Activated naive CD4-positive, alpha-beta T cell treated with anti-CD3 and anti-CD28 coated beads, Interleukin-2, amount 50 U/mL, for 16 hours (primary cell): ENCODE data around the gene RADIL.

Source experiments
- DNase-seq: peaks from one replicate; pipeline ENCODE4 v3.0.0-alpha.2; 2020

RADIL gene

GRCh38 chr7:4849390-4849789 is 34.1 kb downstream of the RADIL start:
- DNase-seq = no peak

- DNase-seq = no peak
These were observed 37.8 kb downstream of the RADIL start for GRCh38 chr7:4845740-4846142.

GRCh38 chr7:4842319-4843064 is 41.0 kb downstream of the RADIL start:
- no peak for DNase-seq

GRCh38 chr7:4841836-4842235 is 41.7 kb downstream of the RADIL start:
- no peak for DNase-seq

GRCh38 chr7:4841007-4841784 is 42.3 kb downstream of the RADIL start:
- no peak for DNase-seq

GRCh38 chr7:4840079-4840501 is 43.4 kb downstream of the RADIL start:
- no peak for DNase-seq

GRCh38 chr7:4838626-4839334 is 44.7 kb downstream of the RADIL start:
- DNase-seq = no peak

GRCh38 chr7:4837803-4838625 is 45.5 kb downstream of the RADIL start:
- no peak for DNase-seq

- no peak for DNase-seq
These were observed 46.3 kb downstream of the RADIL start for GRCh38 chr7:4837041-4837802.

- DNase-seq = no peak
These were observed 47.3 kb downstream of the RADIL start for GRCh38 chr7:4836206-4836661.

GRCh38 chr7:4835398-4836205 is 47.9 kb downstream of the RADIL start:
- DNase-seq = no peak

GRCh38 chr7:4834601-4835397 is 48.7 kb downstream of the RADIL start:
- DNase-seq = no peak

- no peak for DNase-seq
These were observed 49.6 kb downstream of the RADIL start for GRCh38 chr7:4833691-4834600.

- no peak for DNase-seq
These were observed 50.3 kb downstream of the RADIL start for GRCh38 chr7:4833176-4833575.

GRCh38 chr7:4832711-4833110 is 50.8 kb downstream of the RADIL start:
- DNase-seq = no peak

- DNase-seq = no peak
These were observed 51.6 kb downstream of the RADIL start for GRCh38 chr7:4831723-4832495.

- DNase-seq = peak; percentile 60
These were observed 53.3 kb downstream of the RADIL start for GRCh38 chr7:4830176-4830575.

GRCh38 chr7:4828720-4829383 is 54.7 kb downstream of the RADIL start:
- DNase-seq = no peak
